Caco-2 (cell line): ENCODE results near the gene DLG2. TPM values are rescaled to one million over a fixed set of nuclear protein-coding genes. Genes with fewer than 3 reads are reported as not detected.

Experiments used
- BruUV-seq: library from RNA; stranded (reverse); fragments of 400-500 nt; replicated peaks from 2 replicates; lab custom pipeline; 2021; lab: Mats Ljungman, UMichigan
- CTCF ChIA-PET: fragments of 300-600 bp; sonication (Branson Sonifier 250); formaldehyde crosslinking; loops from one replicate; lab custom pipeline; 2022; ENCODE audit warnings: antibody characterized with exemption; lab: Charles Lee
- POLR2A ChIA-PET: fragments of 300-600 bp; sonication (Branson Sonifier 250); formaldehyde crosslinking; loops from one replicate; lab custom pipeline; 2022; ENCODE audit warnings: antibody characterized with exemption; lab: Charles Lee
- DNase-seq, 2 experiments: peaks; one replicate each; pipeline versions ENCODE4 v3.0.0 to v3.0.0-alpha.2; 2020 to 2022
- H3K27me3 ChIP-seq: replicated peaks from 2 replicates; pipeline ENCODE4 v1.6.0; 2011; ENCODE audit warnings: low read length; ENCODE audit not compliant: control insufficient read depth, insufficient read depth
- H3K36me3 ChIP-seq: 2 replicates; pipeline ENCODE4 v1.5.1; 2011; ENCODE audit warnings: low read length; ENCODE audit not compliant: control insufficient read depth, insufficient read depth
- H3K4me1 ChIP-seq: fragments of 250-450 bp; sonication (Bioruptor Pico); 2 replicates; pipeline ENCODE4 v1.5.1; 2020; ENCODE audit warnings: mild to moderate bottlenecking
- H3K4me3 ChIP-seq: 2 replicates; pipeline ENCODE4 v1.5.1; 2011; ENCODE audit warnings: low read depth, mild to moderate bottlenecking, control low read depth, low read length
- H3K9me3 ChIP-seq: fragments of 250-450 bp; sonication (Bioruptor Pico); 2 replicates; pipeline ENCODE4 v1.5.1; 2020; ENCODE audit warnings: mild to moderate bottlenecking, moderate library complexity
- H3K27ac Mint-ChIP-seq: one replicate; pipeline ENCODE4 v1.8.0; 2022; ENCODE audit warnings: mixed read lengths; ENCODE audit not compliant: unreplicated experiment
- H3K27me3 Mint-ChIP-seq: one replicate; pipeline ENCODE4 v1.8.0; 2022; ENCODE audit warnings: mixed read lengths; ENCODE audit not compliant: insufficient read depth, unreplicated experiment
- H3K36me3 Mint-ChIP-seq: one replicate; pipeline ENCODE4 v1.8.0; 2022; ENCODE audit warnings: mild to moderate bottlenecking, mixed read lengths; ENCODE audit not compliant: insufficient read depth, unreplicated experiment
- H3K4me1 Mint-ChIP-seq: one replicate; pipeline ENCODE4 v1.8.0; 2022; ENCODE audit warnings: low read depth, mixed read lengths; ENCODE audit not compliant: unreplicated experiment
- H3K4me3 Mint-ChIP-seq: one replicate; pipeline ENCODE4 v1.8.0; 2022; ENCODE audit warnings: mild to moderate bottlenecking, moderate library complexity, mixed read lengths; ENCODE audit not compliant: unreplicated experiment
- H3K9me3 Mint-ChIP-seq: one replicate; pipeline ENCODE4 v1.8.0; 2022; ENCODE audit warnings: mixed read lengths; ENCODE audit not compliant: unreplicated experiment
- CTCF ChIP-seq, 2 experiments: fragments of 200-600 bp in 1 of 2; IDR thresholded peaks; 1 replicate in 1 of 2; 2 replicates in 1 of 2; pipeline versions ENCODE4 v1.5.1 to v1.8.0; 2011 to 2022; ENCODE audit warnings: antibody characterized with exemption in 1 of 2, control low read depth in 1 of 2, inconsistent platforms in 1 of 2, low read depth in 1 of 2, low read length in 1 of 2, mild to moderate bottlenecking in 1 of 2, moderate library complexity in 1 of 2; ENCODE audit not compliant: insufficient read depth in 1 of 2, severe bottlenecking in 1 of 2, unreplicated experiment in 1 of 2
- intact Hi-C: fragments of 100-400 bp; cut with micrococcal nuclease; formaldehyde crosslinking; loops from one replicate; pipeline ENCODE4 v1.10.0; 2022; ENCODE audit not compliant: unreplicated experiment
- total RNA-seq: library from RNA; stranded (reverse); gene quantifications from 2 replicates; pipeline ENCODE4 v1.2.3, GENCODE V29; 2022

Gene DLG2
- total RNA-seq, 1 experiment from 2014 or later, result 21.6 TPM

GRCh38 chr11:84273541-84273940, 1353.6 kb downstream of the DLG2 start:
- no peaks in the 10 kb centered on the region for H3K9me3 ChIP-seq
- no peak overlapping the region for H3K4me3 ChIP-seq
- no peaks in the 10 kb centered on the region for H3K27me3 ChIP-seq
- DNase-seq, result no peak
- Mint-ChIP-seq H3K4me1 (no peaks in the 10 kb centered on the region), H3K4me3 (no peak overlapping the region), H3K27me3 (peaks cover 3% of the 10 kb centered on the region), H3K36me3 (no peaks in the 10 kb centered on the region), H3K27ac (no peak overlapping the region), H3K9me3 (no peaks in the 10 kb centered on the region)
- no TSS peak for BruUV-seq
- intact Hi-C loops, result no loop called here
- ChIA-PET POLR2A (no interaction called here), CTCF (no interaction called here)
- no peak for TF ChIP-seq CTCF (IDR thresholded peaks at IDR 0.05; ENCODE audit: insufficient read depth in 1 of 2, low read depth in 1 of 2, low read length in 1 of 2, severe bottlenecking in 1 of 2, unreplicated experiment in 1 of 2)
- no peaks in the 10 kb centered on the region for H3K4me1 ChIP-seq
- H3K36me3 ChIP-seq, result no peaks in the 10 kb centered on the region

GRCh38 chr11:84270466-84270865, 1356.7 kb downstream of the DLG2 start:
- no peaks in the 10 kb centered on the region for H3K36me3 Mint-ChIP-seq
- ChIA-PET POLR2A (no interaction called here), CTCF (no interaction called here)
- no peaks in the 10 kb centered on the region for H3K36me3 ChIP-seq
- TF ChIP-seq CTCF (IDR thresholded peaks at IDR 0.05; ENCODE audit: insufficient read depth in 1 of 2, low read depth in 1 of 2, low read length in 1 of 2, severe bottlenecking in 1 of 2, unreplicated experiment in 1 of 2), result no peak
- peaks cover 10% of the 10 kb centered on the region for H3K27me3 Mint-ChIP-seq
- no peaks in the 10 kb centered on the region for H3K27me3 ChIP-seq
- no peaks in the 10 kb centered on the region for H3K4me1 Mint-ChIP-seq
- intact Hi-C loops, result no loop called here
- H3K4me1 ChIP-seq, result no peaks in the 10 kb centered on the region
- no peak for DNase-seq
- no peaks in the 10 kb centered on the region for H3K9me3 ChIP-seq
- no TSS peak for BruUV-seq
- H3K27ac Mint-ChIP-seq, result no peak overlapping the region
- H3K9me3 Mint-ChIP-seq, result no peaks in the 10 kb centered on the region
- no peak overlapping the region for H3K4me3 ChIP-seq
- no peak overlapping the region for H3K4me3 Mint-ChIP-seq

GRCh38 chr11:84264066-84264465, 1363.1 kb downstream of the DLG2 start:
- Histone ChIP-seq H3K4me3 (no peak overlapping the region), H3K36me3 (no peaks in the 10 kb centered on the region), H3K4me1 (no peaks in the 10 kb centered on the region), H3K9me3 (no peaks in the 10 kb centered on the region), H3K27me3 (no peaks in the 10 kb centered on the region; the same call in 1 of the 2 replicates)
- Mint-ChIP-seq H3K4me1 (no peaks in the 10 kb centered on the region), H3K36me3 (no peaks in the 10 kb centered on the region), H3K27me3 (peaks cover 10% of the 10 kb centered on the region), H3K4me3 (no peak overlapping the region), H3K9me3 (no peaks in the 10 kb centered on the region), H3K27ac (no peak overlapping the region)
- intact Hi-C loops, result no loop called here
- DNase-seq, result no peak
- no TSS peak for BruUV-seq
- ChIA-PET POLR2A (no interaction called here), CTCF (no interaction called here)
- TF ChIP-seq CTCF (IDR thresholded peaks at IDR 0.05; ENCODE audit: insufficient read depth in 1 of 2, low read depth in 1 of 2, low read length in 1 of 2, severe bottlenecking in 1 of 2, unreplicated experiment in 1 of 2), result no peak
